ENCODE measurements around the gene STH. TPM values are rescaled to one million over a fixed set of nuclear protein-coding genes. Genes with fewer than 3 reads are reported as not detected.

The STH gene
- total RNA-seq, 2 donors from 2014 or later, result not detected

DNA sequence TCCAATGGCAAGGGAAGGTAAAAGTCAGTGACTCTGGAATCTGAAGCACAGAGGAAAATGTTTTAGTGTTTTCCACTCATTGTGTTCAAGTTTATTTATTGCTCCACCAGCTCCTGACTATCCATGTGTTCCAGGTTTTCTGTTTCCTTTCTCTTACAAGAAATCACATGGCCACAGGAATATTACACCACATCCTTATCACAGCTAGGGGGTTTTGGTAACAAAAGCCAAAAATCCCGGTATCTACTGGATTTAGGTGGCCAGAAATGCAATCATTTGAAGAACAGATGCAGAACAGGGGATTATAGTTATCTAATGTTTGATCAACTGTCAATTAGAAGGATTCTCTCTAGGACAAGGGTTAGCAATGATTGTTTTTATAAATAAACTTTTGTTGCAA lies 47.9 kb downstream of the STH start:
- peaks cover 71% of the 10 kb centered on the region for H3K4me1 ChIP-seq
- 23% methylated on average over 1 of the region's 1 CpG for WGBS, 2 donors
- no peaks in the 10 kb centered on the region for H3K27me3 ChIP-seq
- no peak overlapping the region for H3K4me3 ChIP-seq
- peak overlapping the region in 3 of 4 donors; percentile 7 to 86 (median 26) for H3K27ac ChIP-seq
- intact Hi-C loops (cut with DNase I), result no loop called here
- ATAC-seq, result no peak
- H3K9me3 ChIP-seq, result no peaks in the 10 kb centered on the region
- no peak for DNase-seq
- peaks cover 6 to 17% of the 10 kb centered on the region in 2 donors for H3K36me3 ChIP-seq (replicated peaks in 1 of 2; ENCODE audit: insufficient read depth in 1 of 2, low read depth in 2 of 2)
- TF ChIP-seq CTCF (IDR thresholded peaks at IDR 0.05) (peak in 4 of 7 experiments; percentile 11 to 31 (median 22)), POLR2A (IDR thresholded peaks at IDR 0.05) (no peak)

DNA sequence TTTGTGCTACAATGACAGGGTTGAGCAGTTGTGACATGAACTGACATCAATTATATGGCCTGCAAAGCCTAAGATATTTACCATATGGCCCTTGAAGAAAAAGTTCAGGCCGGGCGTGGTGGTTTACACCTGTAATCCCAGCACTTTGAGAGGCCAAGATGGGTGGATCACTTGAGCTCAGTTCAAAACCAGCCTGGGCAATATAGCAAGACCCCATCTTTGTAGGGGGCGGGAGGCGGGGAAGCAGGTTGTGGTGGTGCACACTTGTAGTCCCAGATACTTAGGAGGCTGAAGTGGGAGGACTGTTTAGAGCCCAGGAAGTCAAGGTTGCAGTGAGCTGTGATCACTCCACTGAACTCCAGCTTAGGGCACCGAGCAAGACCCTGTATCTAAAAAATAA lies 48.3 kb downstream of the STH start:
- DNase-seq (no peak), ATAC-seq (no peak)
- Histone ChIP-seq H3K27ac (peak overlapping the region in 2 of 4 donors; percentile 26 to 86), H3K36me3 (replicated peaks in 1 of 2; ENCODE audit: insufficient read depth in 1 of 2, low read depth in 2 of 2) (peaks cover 6 to 17% of the 10 kb centered on the region in 2 donors), H3K4me1 (peaks cover 71% of the 10 kb centered on the region), H3K27me3 (no peaks in the 10 kb centered on the region), H3K4me3 (no peak overlapping the region), H3K9me3 (no peaks in the 10 kb centered on the region)
- TF ChIP-seq CTCF (IDR thresholded peaks at IDR 0.05), result no peak
- 92 to 97% methylated on average over 5 of the region's 5 CpGs for WGBS, 2 donors
- intact Hi-C loops (cut with DNase I), result no loop called here

- peaks cover 6 to 17% of the 10 kb centered on the region in 2 donors for H3K36me3 ChIP-seq (replicated peaks in 1 of 2; ENCODE audit: insufficient read depth in 1 of 2, low read depth in 2 of 2)
- TF ChIP-seq CTCF (IDR thresholded peaks at IDR 0.05) (no peak), POLR2A (IDR thresholded peaks at IDR 0.05) (no peak)
- H3K27ac ChIP-seq, result peak overlapping the region in 1 of 4 donors; percentile 86
- no peaks in the 10 kb centered on the region for H3K9me3 ChIP-seq
- no peak for DNase-seq
- no peaks in the 10 kb centered on the region for H3K27me3 ChIP-seq
- H3K4me1 ChIP-seq, result peaks cover 68% of the 10 kb centered on the region
- no peak for ATAC-seq
- 89 to 98% methylated on average over 8 of the region's 8 CpGs for WGBS, 2 donors
- H3K4me3 ChIP-seq, result no peak overlapping the region
- intact Hi-C loops (cut with DNase I), result no loop called here
These were observed 48.8 kb downstream of the STH start for GRCh38 chr17:46047856-46048255.

Other genes starting within 250 kb of the STH start
- not detected for gene CRHR1, start 214.9 kb upstream of the STH start, total RNA-seq
- not detected for gene SPPL2C, start 154.4 kb upstream of the STH start, total RNA-seq
- 1 to 10 TPM; 1.6 to 2.3 TPM for gene MAPT, start 104.7 kb upstream of the STH start, total RNA-seq
- 100 to 1,000 TPM in 1 of 2 donors, 10 to 100 TPM in 1; 68.2 to 190 TPM for gene KANSL1, start 194.2 kb downstream of the STH start, total RNA-seq

Measured in body of pancreas (tissue), 4 donors.